Measurements from ENCODE around the gene SEMA4B.

SEMA4B gene

DNA sequence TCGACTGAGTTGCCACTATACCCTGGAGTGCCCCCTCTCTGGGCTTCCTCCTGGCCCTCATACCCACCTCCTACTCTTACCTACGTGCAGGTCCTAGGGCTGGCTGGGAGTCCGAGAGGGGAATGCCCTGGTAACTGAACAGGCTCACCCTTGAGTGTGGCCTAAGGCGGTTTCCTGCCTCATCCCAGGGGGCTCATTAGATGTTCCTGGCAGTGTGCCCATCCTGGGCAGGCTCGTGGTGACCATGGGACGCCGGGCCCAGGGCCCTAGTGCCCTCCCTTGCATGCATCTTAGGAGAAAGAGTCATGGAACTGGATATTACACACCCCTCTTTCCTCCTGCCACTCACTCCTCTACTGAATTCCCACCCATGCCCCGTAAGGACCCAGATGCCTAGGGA lies 2.8 kb downstream of the SEMA4B start:
- DNase-seq (ENCODE audit: low read depth in 1 of 2, low spot score in 1 of 2) = no peak

DNA sequence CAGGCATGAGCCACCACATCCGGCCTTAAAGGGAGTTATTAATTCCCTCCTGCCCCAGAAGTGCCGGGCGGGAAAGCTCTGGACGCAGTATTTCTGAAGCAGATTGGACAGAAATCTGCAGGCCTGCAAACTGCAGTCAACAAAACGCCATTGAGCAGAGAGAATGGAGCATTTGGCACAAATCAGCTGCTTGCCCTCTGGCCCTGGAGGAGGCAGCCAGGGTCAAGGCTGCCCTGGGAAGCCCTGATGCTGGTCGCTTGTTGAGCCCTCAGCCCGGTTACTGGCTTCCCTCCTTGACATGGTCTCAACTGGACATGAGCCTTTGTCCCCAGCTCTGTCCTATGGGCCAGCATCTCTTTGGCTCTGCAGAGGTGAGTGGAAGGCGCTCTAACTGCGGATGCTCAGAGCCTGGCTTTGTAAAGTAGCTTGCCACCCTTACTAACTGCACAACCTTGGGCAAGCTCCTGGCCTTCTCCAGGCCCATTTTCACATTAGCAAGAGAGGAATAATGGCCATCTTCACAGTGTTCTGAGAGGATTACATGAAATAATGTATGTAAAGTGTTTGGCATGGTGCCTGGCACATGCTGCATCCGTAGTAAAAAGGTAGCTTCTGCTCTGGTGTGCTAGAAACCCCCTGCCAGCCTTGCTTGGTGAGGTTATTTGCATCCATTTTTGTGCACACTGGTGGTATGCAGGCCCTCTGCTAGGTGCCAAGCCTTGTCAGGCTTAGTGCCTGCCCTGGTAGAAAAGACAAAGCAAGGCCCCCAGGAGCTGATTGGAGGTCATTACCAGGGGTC lies 4.1 kb downstream of the SEMA4B start:
- no peak for DNase-seq (ENCODE audit: low read depth in 1 of 2, low spot score in 1 of 2)

DNA sequence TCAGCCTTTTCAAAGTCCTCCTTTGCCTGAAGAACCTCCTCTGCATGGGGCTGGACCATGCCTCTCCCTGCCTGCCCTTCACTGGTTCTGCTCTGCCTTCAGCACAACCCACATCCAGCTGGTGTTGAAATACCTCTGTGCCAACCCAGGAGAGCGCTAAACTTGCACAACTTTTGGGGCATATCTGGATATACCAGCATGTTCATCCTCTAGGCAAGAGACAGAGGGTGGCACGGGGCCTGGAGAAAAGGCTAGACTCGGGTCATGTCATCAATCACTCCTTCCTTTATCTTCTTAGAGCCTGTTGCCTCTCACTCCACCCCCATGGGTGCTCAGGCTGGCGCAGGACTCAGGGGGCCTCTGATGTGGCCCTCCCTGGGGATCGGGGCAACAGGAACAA lies 4.8 kb downstream of the SEMA4B start:
- DNase-seq (ENCODE audit: low read depth in 1 of 2, low spot score in 1 of 2) = no peak

DNA sequence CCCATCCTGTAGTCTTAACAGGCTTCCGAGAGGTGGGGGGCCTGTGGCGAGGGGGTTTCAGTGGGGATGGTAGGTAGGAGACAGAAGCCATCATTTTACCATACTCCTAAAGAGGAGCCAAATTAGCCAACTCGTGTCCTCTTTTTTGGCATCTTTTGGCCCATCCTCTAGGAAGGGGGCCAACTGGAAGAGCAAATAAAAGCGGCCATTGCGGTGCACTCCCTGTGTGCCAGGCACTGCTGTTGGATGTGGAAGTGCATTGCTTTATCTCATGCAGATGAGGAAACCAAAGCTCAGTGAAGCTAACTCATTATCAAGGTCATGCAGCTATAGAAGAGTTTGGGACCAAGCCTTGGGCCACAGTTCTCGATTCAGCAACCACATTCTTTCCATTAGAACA lies 6.1 kb downstream of the SEMA4B start:
- no peak for DNase-seq (ENCODE audit: low read depth in 1 of 2, low spot score in 1 of 2)

DNA sequence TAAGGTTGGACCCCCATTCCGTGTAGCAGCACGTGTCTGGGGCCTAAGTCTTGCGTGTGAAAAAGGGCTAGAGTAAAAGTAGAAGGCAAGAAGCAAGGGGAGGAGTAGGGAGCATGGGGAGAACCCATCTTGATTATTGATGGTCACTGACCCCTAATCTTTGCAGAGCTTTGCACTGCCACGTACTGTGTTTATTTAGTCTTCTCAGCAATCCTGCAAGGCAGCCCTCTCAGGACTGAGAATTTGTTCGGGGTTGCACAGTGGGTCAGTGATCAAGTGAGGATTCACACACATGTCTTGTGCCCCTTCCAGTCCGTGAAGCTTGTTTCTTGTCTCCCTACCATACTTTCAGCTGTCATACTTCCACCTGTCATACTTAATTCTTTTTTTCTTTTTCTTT lies 7.2 kb downstream of the SEMA4B start:
- DNase-seq (ENCODE audit: low read depth in 1 of 2, low spot score in 1 of 2) = no peak

DNA sequence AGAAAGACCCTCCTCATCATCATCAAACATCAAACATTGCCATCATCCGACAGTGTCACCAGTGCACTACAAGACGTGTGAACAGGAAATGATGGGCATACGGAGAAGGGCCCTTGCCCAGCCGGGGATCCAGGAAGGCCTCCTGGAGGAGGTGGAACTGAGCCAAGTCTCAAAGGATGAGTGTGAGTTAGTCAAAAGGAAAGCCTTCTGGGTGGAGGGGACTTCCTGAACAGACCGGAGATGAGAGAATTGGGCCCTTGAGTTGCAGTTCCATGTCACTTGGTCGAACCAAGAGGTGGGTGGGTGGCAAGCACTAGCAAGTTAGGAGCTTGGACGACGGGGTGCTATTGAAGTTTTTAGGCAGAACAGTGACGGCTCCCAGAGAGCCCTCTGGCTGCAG lies 8.5 kb downstream of the SEMA4B start:
- DNase-seq (ENCODE audit: low read depth in 1 of 2, low spot score in 1 of 2) = no peak

DNA sequence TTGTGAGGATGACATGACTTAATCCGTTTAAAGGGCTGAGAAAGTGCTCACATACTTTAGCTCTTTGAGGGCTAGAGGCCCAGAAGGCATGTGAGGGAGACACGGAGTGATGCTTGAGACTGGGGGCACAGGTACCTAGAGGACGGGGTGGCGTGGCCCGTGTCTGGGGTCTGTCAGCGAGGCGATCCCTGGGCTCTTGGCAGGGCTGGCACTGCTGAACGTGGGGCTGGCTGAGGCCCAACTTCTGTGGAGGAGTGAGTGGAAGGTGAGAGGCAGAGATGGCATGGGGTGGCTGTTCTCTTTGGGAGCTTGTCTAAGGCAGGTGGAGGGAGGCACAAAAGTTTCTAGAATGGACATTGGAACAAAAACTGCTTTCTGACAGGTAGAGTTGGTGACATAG lies 9.5 kb downstream of the SEMA4B start:
- no peak for DNase-seq (ENCODE audit: low read depth in 1 of 2, low spot score in 1 of 2)

DNA sequence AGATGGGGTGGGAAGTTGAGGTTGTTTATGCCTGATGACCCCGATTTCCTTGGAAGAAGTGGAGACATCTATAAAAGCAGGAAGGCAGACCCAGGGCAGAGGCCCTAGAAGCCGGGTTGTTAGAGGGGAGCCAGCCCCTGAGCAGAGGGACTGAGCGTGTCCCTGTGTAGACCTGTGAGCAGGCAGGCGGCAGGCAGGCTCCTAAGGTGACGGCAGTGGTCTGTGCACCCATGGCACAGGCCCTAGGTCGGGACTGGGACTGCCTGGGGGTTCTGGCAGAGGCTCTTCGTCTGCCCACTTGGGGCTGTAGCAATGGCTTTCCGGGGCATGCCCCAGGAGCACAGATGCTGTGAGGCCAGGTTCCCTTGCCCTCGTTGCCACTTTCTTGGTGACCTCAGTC lies 9.9 kb downstream of the SEMA4B start:
- DNase-seq (ENCODE audit: low read depth in 1 of 2, low spot score in 1 of 2) = no peak

DNA sequence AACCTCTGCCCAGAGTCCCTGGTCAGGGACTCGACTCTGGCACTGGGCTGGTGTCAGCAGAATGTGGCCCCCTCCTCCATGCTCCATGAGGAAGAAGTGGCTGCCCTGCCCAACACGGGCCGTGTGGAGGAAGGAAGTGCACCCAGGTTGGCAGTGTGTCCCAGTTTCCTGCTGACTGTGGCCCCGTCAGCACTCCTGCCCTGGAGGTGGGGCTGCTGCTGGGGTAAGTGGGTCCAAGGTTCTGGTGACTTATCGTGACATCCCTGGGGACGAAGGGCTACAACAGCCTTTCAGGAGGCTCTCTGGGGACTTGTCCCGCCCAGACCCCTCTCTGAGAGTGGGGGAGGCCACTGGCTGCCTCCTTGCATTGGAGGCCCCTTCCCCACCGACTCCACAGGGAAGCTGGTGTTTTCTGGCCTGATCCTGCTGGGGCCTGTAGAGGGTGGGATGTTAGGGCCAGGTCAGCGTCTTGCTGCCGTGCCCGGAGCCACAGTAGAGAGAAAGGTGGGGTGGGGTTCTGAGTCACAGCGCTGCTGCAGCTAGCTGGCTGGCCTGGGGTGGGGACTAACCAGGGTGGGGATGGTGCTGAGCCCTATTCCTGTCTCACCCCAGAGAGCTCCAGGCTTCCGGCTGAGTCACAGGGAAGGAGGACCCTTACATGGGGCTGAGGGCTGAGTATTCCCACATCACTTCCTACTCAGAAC lies 10.5 kb downstream of the SEMA4B start:
- no peak for DNase-seq (ENCODE audit: low read depth in 1 of 2, low spot score in 1 of 2)

DNA sequence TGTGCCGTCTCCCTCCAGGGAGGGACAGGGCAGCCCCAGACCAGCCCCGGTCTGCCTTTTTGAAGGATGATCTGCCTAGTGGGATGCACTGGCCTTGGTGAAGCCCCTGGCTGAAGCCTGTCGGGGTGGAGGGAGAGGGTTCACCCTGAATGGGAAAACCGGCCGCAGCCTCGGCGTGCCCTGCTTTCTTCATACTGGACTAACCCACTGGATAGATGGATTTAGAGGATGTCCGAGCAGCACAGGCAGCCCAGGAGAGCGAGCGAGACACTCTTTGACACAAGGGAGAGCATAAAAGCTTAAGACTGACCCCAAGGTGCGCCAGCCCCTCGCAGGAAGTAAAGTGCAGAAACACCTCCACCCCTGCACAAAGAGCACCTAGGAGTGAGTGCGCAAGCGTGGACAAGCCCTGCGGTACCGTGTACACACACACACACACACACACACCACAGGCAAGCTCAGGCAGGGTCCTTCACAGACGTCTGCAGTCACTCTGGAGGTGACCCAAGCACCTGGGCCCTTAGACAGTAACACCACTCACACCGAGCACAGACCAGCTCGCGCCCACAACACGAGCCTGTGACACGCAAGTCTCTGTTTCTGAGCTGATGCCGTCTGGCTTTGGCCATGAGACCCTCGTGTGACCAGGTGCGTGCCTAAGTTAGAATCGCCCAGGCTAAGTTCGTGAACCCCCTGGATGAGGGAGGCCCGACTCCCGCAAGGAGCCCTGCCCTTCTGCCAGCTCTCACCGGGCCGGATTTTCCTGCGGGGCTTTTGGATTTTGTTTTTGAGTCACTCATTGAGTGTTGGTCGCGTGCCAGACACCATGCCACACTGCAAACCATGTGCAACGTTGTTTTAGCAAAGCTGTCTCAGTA lies 11.3 kb downstream of the SEMA4B start:
- no peak for DNase-seq (ENCODE audit: low read depth in 1 of 2, low spot score in 1 of 2)

DNA sequence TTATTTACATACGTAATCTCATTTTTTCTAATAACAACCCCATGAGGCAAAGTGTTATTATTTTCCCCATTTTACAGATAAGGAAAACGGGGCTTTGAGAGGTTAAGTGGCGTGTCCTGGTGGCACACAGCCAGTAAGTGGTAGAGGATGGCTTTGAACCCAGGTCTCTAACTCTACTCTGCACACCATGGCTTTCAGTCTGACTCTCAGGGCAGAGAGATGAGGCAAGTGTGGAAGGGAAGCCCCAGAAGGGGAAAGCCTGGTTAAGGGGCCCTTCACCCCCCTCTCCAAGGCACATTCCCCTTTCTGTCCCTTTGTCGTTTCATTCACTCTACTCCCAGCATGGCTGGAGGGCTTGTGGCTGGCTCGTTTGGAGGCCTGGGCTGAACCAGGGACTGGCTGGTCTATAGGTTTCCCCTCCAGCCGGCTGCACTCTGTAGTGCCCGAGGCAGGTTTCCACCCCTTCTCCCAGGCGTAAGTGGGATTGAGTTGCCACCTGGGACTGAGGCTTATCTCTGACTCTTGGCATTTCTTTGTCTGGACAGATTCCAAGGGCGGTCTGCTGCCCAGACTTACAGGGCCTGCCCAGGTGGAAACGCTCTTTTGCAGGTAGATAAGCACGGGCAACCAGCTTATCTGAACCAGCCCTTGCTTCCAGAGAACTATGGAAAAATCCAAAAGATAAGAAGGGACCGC lies 12.1 kb downstream of the SEMA4B start:
- DNase-seq (ENCODE audit: low read depth in 1 of 2, low spot score in 1 of 2) = no peak

DNA sequence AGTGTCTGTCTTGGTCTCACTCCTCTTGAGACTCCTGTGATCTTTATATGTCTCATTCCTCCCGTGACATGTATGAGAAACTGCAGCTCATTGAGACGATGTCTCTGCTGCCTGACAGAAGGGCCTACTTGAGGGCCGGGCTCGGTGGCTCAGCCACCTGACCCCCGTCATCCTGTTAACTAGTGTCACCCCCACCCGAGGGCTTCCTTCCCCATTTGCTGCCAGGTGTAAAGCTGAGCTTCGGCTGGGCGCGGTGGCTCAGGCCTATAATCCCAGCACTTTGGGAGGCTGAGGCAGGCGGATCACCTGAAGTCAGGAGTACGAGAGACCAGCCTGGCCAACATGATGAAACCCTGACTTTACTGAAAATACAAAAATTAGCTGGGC lies 12.7 kb downstream of the SEMA4B start:
- no peak for DNase-seq (ENCODE audit: low read depth in 1 of 2, low spot score in 1 of 2)

DNA sequence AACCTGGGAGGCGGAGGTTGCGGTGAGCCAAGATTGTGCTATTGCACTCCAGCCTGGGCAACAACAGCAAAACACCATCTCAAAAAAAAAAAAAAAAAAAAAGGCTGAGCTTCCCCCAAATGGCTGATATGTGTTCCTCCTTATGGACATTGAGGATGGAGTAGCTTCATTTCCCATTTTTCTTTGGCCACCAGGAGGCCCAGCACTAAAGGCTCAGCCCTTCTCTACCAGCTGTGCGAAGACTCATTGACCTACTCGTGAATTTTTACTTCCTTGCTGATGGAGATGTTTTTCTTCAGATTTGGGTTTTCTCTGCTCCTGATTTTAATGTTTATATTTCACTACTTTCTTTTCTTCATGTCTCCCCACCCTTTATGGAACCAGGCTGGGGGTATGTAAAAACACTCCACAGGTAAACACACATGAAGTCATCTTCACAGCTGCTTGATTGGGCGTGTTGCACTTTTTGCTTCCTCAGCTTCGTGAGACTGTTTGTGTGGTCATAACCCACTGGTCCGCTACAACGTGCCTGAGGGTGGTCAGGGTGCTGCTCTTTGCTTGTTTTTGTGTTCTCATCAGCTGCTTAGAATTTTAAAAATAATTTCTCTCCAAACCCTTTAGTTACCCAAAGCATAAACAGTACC lies 13.5 kb downstream of the SEMA4B start:
- no peak for DNase-seq (ENCODE audit: low read depth in 1 of 2, low spot score in 1 of 2)

DNA sequence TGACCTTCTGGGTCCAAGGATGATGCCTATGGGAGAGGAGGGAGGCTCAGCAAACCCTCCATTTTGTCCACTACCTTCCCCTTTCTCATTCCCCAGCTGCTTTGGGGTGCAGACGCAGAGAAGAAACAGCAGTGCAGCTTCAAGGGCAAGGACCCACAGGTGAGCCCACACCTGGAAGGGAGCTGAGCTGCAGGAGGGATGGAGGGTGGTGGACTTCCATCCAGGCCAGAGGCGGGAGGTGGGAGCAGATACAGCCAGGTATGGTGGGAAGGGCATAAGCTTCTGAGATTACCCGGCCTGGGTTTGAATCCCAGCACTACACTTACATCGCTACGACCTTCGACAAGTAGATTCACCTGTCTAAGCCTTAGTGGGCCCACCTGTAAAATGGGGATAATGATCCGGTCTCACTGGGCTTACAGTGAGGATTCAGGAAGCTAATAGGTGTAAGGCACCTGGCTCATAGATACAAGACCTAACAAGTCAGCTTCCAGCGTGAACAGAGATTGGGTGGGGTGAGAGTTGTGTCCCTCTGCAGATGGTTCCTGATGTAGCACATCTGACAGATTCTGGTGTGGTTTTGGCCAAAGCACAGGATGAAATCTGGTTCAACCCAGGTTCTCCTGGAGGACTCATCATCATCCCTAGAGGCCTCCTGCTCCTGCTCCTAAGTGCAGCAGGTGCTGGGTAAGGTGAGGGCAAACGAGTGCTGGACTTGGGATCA lies 16.7 kb downstream of the SEMA4B start:
- no peak for DNase-seq (ENCODE audit: low read depth in 1 of 2, low spot score in 1 of 2)

DNA sequence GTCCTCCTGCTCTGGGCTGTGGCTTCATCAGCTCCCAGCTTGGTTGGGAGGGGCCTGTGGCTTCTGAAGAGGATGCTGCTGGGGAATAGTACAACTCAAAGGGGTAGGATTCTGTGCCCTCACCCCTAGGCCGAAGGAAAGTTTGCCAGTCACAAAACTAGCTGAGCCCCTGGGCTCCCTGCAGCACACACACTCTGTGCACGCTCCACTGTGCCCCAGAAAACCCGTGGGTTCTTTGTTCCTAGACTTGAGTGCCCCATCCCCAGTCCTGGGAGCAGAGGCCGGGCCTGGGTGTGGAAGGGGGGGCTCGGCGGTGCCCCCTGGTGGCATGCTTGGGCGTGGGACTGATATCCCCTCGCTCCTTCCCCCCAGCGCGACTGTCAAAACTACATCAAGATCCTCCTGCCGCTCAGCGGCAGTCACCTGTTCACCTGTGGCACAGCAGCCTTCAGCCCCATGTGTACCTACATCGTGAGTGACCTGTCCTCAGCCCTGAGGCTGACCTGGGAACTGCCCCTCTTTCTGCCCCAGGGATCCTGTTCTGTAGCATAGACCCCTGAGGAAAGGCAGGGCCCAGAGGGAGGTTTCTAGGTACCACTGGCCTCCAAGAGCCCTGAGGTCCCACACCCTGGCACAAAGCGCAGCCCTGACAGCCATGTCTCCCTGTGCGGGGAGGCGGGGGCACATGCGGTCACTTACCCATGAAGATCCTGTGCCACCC lies 18.5 kb downstream of the SEMA4B start:
- DNase-seq (ENCODE audit: low read depth in 1 of 2, low spot score in 1 of 2) = peak; percentile 19 to 56

DNA sequence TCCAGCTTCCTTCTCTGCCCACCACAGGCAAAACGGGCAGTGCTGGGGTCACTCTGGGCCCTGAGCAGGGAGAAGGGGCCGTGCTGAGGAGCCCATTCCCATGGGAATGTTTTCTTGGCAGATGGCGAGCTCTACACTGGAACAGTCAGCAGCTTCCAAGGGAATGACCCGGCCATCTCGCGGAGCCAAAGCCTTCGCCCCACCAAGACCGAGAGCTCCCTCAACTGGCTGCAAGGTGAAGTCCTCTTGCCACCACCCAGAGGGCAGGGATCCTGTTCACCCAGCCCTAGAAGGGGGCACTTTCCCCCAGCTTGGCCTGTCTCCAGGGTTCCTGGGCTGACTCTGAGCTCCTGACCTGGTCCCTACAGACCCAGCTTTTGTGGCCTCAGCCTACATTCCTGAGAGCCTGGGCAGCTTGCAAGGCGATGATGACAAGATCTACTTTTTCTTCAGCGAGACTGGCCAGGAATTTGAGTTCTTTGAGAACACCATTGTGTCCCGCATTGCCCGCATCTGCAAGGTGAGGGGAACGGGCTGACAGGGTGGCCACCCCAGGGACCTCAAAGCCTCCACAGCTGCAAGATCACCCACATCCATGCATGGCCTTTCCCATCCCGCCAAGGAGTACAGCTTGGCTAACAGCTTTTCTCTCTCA lies 20.2 kb downstream of the SEMA4B start:
- DNase-seq (ENCODE audit: low read depth in 1 of 2, low spot score in 1 of 2) = no peak

DNA sequence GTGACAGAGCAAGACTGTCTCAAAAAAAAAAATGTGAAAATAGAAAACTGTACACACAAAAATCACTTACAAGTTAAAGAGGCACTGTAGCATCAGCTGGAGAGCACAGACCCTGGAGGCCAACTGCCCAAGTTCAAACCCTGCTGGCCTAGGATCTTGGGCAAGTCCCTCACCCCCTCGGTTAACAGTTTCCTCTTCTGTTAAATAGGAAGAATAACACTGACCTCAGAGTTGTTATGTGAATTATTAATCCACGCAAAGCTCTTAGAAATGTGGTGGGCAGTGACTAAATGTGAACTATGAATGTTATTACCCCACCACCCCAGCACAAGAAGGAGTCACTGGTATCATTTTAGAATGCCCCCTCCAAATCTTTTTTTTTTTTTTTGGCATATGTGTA lies 21.4 kb downstream of the SEMA4B start:
- no peak for DNase-seq (ENCODE audit: low read depth in 1 of 2, low spot score in 1 of 2)

DNA sequence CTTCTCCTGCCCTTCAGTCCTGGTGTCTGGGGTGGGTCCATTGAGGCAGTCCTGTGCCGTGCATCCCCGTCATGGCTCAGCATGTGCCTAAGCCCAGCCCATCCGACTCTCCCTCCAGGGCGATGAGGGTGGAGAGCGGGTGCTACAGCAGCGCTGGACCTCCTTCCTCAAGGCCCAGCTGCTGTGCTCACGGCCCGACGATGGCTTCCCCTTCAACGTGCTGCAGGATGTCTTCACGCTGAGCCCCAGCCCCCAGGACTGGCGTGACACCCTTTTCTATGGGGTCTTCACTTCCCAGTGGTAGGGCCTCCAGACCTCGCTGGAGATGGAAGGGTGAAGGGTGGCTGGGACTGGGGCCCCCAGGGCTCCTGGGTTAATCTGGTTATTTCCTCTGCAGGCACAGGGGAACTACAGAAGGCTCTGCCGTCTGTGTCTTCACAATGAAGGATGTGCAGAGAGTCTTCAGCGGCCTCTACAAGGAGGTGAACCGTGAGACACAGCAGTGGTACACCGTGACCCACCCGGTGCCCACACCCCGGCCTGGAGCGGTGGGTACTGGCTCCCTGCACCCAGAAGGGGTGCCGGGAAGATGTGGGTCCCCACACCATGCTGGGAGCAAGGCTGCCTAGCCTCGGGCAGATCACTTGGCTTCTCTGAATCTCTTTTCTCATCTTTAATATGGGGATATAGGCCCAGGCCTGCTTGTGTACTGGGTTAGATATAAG lies 22.5 kb downstream of the SEMA4B start:
- DNase-seq (ENCODE audit: low read depth in 1 of 2, low spot score in 1 of 2) = no peak
